Neutrophil (primary cell): ENCODE data around the gene SERTAD3.
A peak's percentile ranks its signal among the peaks of the same experiment; 100 is the strongest.

Experiments
- H3K27ac ChIP-seq: fragments of 200-600 bp; sonication (generic); 2 replicates; pipeline ENCODE4 v1.5.1; 2016; ENCODE audit warnings: mild to moderate bottlenecking, moderate library complexity
- H3K27me3 ChIP-seq: fragments of 200-600 bp; sonication (generic); 2 replicates; pipeline ENCODE4 v1.6.0; 2016; ENCODE audit warnings: mild to moderate bottlenecking
- H3K36me3 ChIP-seq: fragments of 200-600 bp; sonication (generic); 2 replicates; pipeline ENCODE4 v1.5.1; 2017
- H3K4me1 ChIP-seq, 2 experiments: fragments of 200-600 bp in 1 of 2; sonication (generic) in 1 of 2; 1 replicate in 1 of 2; 2 replicates in 1 of 2; pipeline versions ENCODE4 v1.5.1 to v1.6.1; 2013 to 2016; ENCODE audit warnings: low read depth in 1 of 2, low read length in 1 of 2, mild to moderate bottlenecking in 1 of 2, moderate library complexity in 1 of 2; ENCODE audit not compliant: control insufficient read depth in 1 of 2, insufficient read depth in 1 of 2
- H3K4me3 ChIP-seq, 2 experiments: fragments of 200-600 bp in 1 of 2; sonication (generic) in 1 of 2; 1 replicate in 1 of 2; 2 replicates in 1 of 2; pipeline ENCODE4 v1.5.1; 2013 to 2016; ENCODE audit warnings: low read depth in 1 of 2, low read length in 1 of 2, mild to moderate bottlenecking in 1 of 2, moderate library complexity in 1 of 2
- H3K9me3 ChIP-seq: fragments of 200-600 bp; sonication (generic); 2 replicates; pipeline ENCODE4 v1.5.1; 2016
- TF ChIP-seq, protein P1 (sequence below): fragments of 200-600 bp; sonication (generic); IDR thresholded peaks from 2 replicates; pipeline ENCODE4 v1.5.1; 2016; ENCODE audit warnings: antibody characterized with exemption

SERTAD3 gene

GRCh38 chr19:40403262-40403984 lies 40.7 kb downstream of the SERTAD3 start:
- no peaks in the 10 kb centered on the region for H3K9me3 ChIP-seq
- H3K36me3 ChIP-seq, result no peaks in the 10 kb centered on the region
- H3K4me3 ChIP-seq, result peak overlapping the region; percentile 64 to 71
- peaks cover 14 to 29% of the 10 kb centered on the region in 2 experiments for H3K4me1 ChIP-seq
- peaks cover 44% of the 10 kb centered on the region for H3K27me3 ChIP-seq
- TF ChIP-seq, protein P1, sequence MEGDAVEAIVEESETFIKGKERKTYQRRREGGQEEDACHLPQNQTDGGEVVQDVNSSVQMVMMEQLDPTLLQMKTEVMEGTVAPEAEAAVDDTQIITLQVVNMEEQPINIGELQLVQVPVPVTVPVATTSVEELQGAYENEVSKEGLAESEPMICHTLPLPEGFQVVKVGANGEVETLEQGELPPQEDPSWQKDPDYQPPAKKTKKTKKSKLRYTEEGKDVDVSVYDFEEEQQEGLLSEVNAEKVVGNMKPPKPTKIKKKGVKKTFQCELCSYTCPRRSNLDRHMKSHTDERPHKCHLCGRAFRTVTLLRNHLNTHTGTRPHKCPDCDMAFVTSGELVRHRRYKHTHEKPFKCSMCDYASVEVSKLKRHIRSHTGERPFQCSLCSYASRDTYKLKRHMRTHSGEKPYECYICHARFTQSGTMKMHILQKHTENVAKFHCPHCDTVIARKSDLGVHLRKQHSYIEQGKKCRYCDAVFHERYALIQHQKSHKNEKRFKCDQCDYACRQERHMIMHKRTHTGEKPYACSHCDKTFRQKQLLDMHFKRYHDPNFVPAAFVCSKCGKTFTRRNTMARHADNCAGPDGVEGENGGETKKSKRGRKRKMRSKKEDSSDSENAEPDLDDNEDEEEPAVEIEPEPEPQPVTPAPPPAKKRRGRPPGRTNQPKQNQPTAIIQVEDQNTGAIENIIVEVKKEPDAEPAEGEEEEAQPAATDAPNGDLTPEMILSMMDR, result peak; percentile 24
- H3K27ac ChIP-seq, result peak overlapping the region; percentile 43

DNA sequence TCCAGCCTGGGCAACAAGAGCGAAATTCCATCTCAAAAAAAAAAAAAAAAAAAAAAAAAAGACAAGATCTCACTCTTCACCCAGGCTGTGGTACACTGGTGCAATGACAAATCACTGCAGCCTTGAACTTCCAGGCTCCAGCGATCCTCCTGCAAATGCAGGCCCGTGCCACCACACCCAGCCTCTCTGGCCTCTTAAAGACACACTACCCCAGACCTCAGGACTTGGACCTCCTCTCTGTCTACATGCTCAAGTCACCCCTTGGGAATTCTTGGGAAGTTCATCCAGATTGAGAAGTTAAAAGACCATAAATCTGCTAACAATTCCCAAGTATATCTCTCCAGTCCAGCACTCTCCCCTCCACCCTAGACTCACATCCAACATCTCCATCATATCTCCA lies 43.6 kb downstream of the SERTAD3 start:
- Histone ChIP-seq H3K9me3 (no peaks in the 10 kb centered on the region), H3K27me3 (peaks cover 63% of the 10 kb centered on the region), H3K4me1 (peaks cover 11 to 23% of the 10 kb centered on the region in 2 experiments), H3K36me3 (no peaks in the 10 kb centered on the region), H3K4me3 (no peak overlapping the region), H3K27ac (no peak overlapping the region)
- TF ChIP-seq, protein P1, result no peak

GRCh38 chr19:40398417-40399131 lies 45.6 kb downstream of the SERTAD3 start:
- Histone ChIP-seq H3K9me3 (no peaks in the 10 kb centered on the region), H3K27ac (no peak overlapping the region), H3K36me3 (no peaks in the 10 kb centered on the region), H3K27me3 (peaks cover 49% of the 10 kb centered on the region), H3K4me3 (peak overlapping the region in 1 of 2 experiments; percentile 10), H3K4me1 (peaks cover 11 to 15% of the 10 kb centered on the region in 2 experiments)
- TF ChIP-seq, protein P1, result no peak

- TF ChIP-seq, protein P1, result no peak
- H3K36me3 ChIP-seq, result no peaks in the 10 kb centered on the region
- H3K4me3 ChIP-seq, result no peak overlapping the region
- no peak overlapping the region for H3K27ac ChIP-seq
- H3K4me1 ChIP-seq, result peaks cover 7 to 8% of the 10 kb centered on the region in 2 experiments
- no peaks in the 10 kb centered on the region for H3K9me3 ChIP-seq
- peaks cover 39% of the 10 kb centered on the region for H3K27me3 ChIP-seq
Observed at GRCh38 chr19:40397568-40397906, 46.6 kb downstream of the SERTAD3 start.

GRCh38 chr19:40396886-40397567 lies 47.1 kb downstream of the SERTAD3 start:
- H3K4me3 ChIP-seq, result no peak overlapping the region
- peaks cover 7 to 8% of the 10 kb centered on the region in 2 experiments for H3K4me1 ChIP-seq
- no peaks in the 10 kb centered on the region for H3K36me3 ChIP-seq
- no peaks in the 10 kb centered on the region for H3K9me3 ChIP-seq
- no peak overlapping the region for H3K27ac ChIP-seq
- peaks cover 39% of the 10 kb centered on the region for H3K27me3 ChIP-seq
- TF ChIP-seq, protein P1, result no peak
